ENCODE results near the gene NLGN2.

NLGN2 gene

GRCh38 chr17:7466639-7467341 lies 59.1 kb downstream of the NLGN2 start:
- DNase-seq: no peak

GRCh38 chr17:7467498-7467897 lies 59.9 kb downstream of the NLGN2 start:
- no peak for DNase-seq

DNA sequence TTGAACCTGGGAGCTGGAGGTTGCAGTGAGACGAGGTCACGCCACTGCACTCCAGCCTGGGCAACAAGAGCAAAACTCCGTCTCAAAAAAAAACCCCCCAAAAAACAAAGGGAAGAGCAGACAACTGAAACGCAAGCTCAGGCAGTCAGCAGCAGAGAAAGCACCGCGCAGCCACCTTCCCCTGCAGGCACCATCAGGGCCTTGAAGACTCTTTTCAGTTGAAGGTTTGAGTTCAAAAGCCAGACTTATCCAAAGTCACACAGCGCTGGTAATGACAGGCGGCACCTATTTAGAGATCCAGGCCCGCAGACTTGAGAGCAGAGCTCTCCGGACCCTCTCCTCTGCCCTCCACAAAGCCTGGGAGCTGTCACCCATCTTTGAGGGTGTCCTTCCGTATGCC lies 60.6 kb downstream of the NLGN2 start:
- no peak for DNase-seq

GRCh38 chr17:7468804-7469389 lies 61.3 kb downstream of the NLGN2 start:
- no peak for DNase-seq

Measured in stimulated activated CD4-positive, alpha-beta T cell treated with anti-CD3 and anti-CD28 coated beads, Interleukin-4, amount 100 ng/mL, for 4 hours (primary cell).